HEK293 (cell line): ENCODE data around the gene ANKRD11.

Experiments used
- ELK4 ChIP-seq: IDR thresholded peaks from 2 replicates; pipeline ENCODE4 v1.6.1; 2011; ENCODE audit warnings: mild to moderate bottlenecking, low read depth, low read length, borderline replicate concordance
- FEZF1 ChIP-seq: fragments of 450-650 bp; formaldehyde crosslinking; IDR thresholded peaks from 2 replicates; pipeline ENCODE4 v1.5.1; 2016; ENCODE audit warnings: missing biosample characterization, missing genetic modification characterization
- GLIS1 ChIP-seq: fragments of 450-650 bp; formaldehyde crosslinking; IDR thresholded peaks from 2 replicates; pipeline ENCODE4 v1.5.1; 2016; ENCODE audit warnings: missing biosample characterization, missing genetic modification characterization
- HIC1 ChIP-seq: fragments of 450-650 bp; formaldehyde crosslinking; IDR thresholded peaks from 2 replicates; pipeline ENCODE4 v1.5.1; 2016; ENCODE audit warnings: missing biosample characterization, missing genetic modification characterization
- KLF8 ChIP-seq: fragments of 450-650 bp; formaldehyde crosslinking; IDR thresholded peaks from 2 replicates; pipeline ENCODE4 v1.5.1; 2016; ENCODE audit warnings: missing biosample characterization, missing genetic modification characterization
- MEIS1 ChIP-seq: sonication (generic); formaldehyde crosslinking; IDR thresholded peaks from 2 replicates; pipeline ENCODE4 v1.8.1; 2022; ENCODE audit warnings: missing genetic modification reagents, mild to moderate bottlenecking, borderline replicate concordance
- PRDM1 ChIP-seq: fragments of 450-650 bp; formaldehyde crosslinking; IDR thresholded peaks from 2 replicates; pipeline ENCODE4; 2016; ENCODE audit warnings: missing biosample characterization, missing genetic modification characterization
- PRDM10 ChIP-seq: fragments of 450-650 bp; formaldehyde crosslinking; IDR thresholded peaks from 2 replicates; pipeline ENCODE4 v1.5.1; 2016; ENCODE audit warnings: missing biosample characterization, missing genetic modification characterization
- RBAK ChIP-seq: fragments of 450-650 bp; formaldehyde crosslinking; IDR thresholded peaks from 2 replicates; pipeline ENCODE4 v1.5.1; 2016; ENCODE audit warnings: missing biosample characterization, missing genetic modification characterization
- ZBTB11 ChIP-seq: fragments of 450-650 bp; formaldehyde crosslinking; conservative IDR thresholded peaks from 2 replicates; pipeline ENCODE4 v1.5.1; 2016; ENCODE audit warnings: low read depth, missing biosample characterization, missing genetic modification characterization
- ZBTB20 ChIP-seq: fragments of 450-650 bp; formaldehyde crosslinking; IDR thresholded peaks from 2 replicates; pipeline ENCODE4 v1.5.1; 2016; ENCODE audit warnings: missing biosample characterization, missing genetic modification characterization
- ZNF121 ChIP-seq: fragments of 450-650 bp; formaldehyde crosslinking; IDR thresholded peaks from 2 replicates; pipeline ENCODE4 v1.5.1; 2016; ENCODE audit warnings: missing biosample characterization, missing genetic modification characterization
- ZNF133 ChIP-seq: fragments of 450-650 bp; formaldehyde crosslinking; IDR thresholded peaks from 2 replicates; pipeline ENCODE4 v1.5.1; 2016; ENCODE audit warnings: missing biosample characterization, missing genetic modification characterization
- ZNF146 ChIP-seq: fragments of 450-650 bp; formaldehyde crosslinking; IDR thresholded peaks from 2 replicates; pipeline ENCODE4 v1.5.1; 2016; ENCODE audit warnings: missing biosample characterization, missing genetic modification characterization
- ZNF169 ChIP-seq: fragments of 450-650 bp; formaldehyde crosslinking; IDR thresholded peaks from 2 replicates; pipeline ENCODE4 v1.5.1; 2016; ENCODE audit warnings: missing biosample characterization, missing genetic modification characterization
- ZNF214 ChIP-seq: fragments of 450-650 bp; formaldehyde crosslinking; IDR thresholded peaks from 2 replicates; pipeline ENCODE4 v1.5.1; 2017; ENCODE audit warnings: missing biosample characterization, mild to moderate bottlenecking, missing genetic modification characterization, borderline replicate concordance
- ZNF266 ChIP-seq: fragments of 450-650 bp; formaldehyde crosslinking; IDR thresholded peaks from 2 replicates; pipeline ENCODE4 v1.5.1; 2016; ENCODE audit warnings: missing biosample characterization, missing genetic modification characterization, low read depth
- ZNF37A ChIP-seq: fragments of 450-650 bp; IDR thresholded peaks from 2 replicates; pipeline ENCODE4 v1.5.1; 2018; ENCODE audit warnings: missing biosample characterization, missing genetic modification characterization
- ZNF416 ChIP-seq: fragments of 450-650 bp; formaldehyde crosslinking; IDR thresholded peaks from 2 replicates; pipeline ENCODE4 v1.5.1; 2016; ENCODE audit warnings: missing biosample characterization, missing genetic modification characterization
- ZNF510 ChIP-seq: fragments of 450-650 bp; formaldehyde crosslinking; IDR thresholded peaks from 2 replicates; pipeline ENCODE4 v1.5.1; 2018; ENCODE audit warnings: mild to moderate bottlenecking, missing genetic modification characterization, missing biosample characterization; ENCODE audit not compliant: insufficient replicate concordance
- ZNF514 ChIP-seq: fragments of 450-650 bp; formaldehyde crosslinking; IDR thresholded peaks from 2 replicates; pipeline ENCODE4 v1.5.1; 2016; ENCODE audit warnings: missing biosample characterization, missing genetic modification characterization
- ZNF623 ChIP-seq: fragments of 450-650 bp; formaldehyde crosslinking; IDR thresholded peaks from 2 replicates; pipeline ENCODE4 v1.5.1; 2016; ENCODE audit warnings: missing biosample characterization, missing genetic modification characterization
- ZNF660 ChIP-seq: fragments of 450-650 bp; IDR thresholded peaks from 2 replicates; pipeline ENCODE4 v1.5.1; 2018; ENCODE audit warnings: missing biosample characterization, mild to moderate bottlenecking, missing genetic modification characterization
- ZNF692 ChIP-seq: fragments of 450-650 bp; formaldehyde crosslinking; IDR thresholded peaks from 2 replicates; pipeline ENCODE4 v1.5.1; 2016; ENCODE audit warnings: missing biosample characterization, missing genetic modification characterization
- ZNF747 ChIP-seq: fragments of 450-650 bp; formaldehyde crosslinking; IDR thresholded peaks from 2 replicates; pipeline ENCODE4 v1.5.1; 2016; ENCODE audit warnings: missing biosample characterization, missing genetic modification characterization
- ZSCAN18 ChIP-seq: fragments of 450-650 bp; formaldehyde crosslinking; IDR thresholded peaks from 2 replicates; pipeline ENCODE4 v1.5.1; 2016; ENCODE audit warnings: missing biosample characterization, missing genetic modification characterization
- ZXDB ChIP-seq: fragments of 450-650 bp; formaldehyde crosslinking; IDR thresholded peaks from 2 replicates; pipeline ENCODE4 v1.5.1; 2016; ENCODE audit warnings: missing biosample characterization, missing genetic modification characterization

Gene ANKRD11

GRCh38 chr16:89473791-89474414 lies 16.5 kb downstream of the ANKRD11 start (continued):
- no peak for TF ChIP-seq ZSCAN18 (tag by site-specific recombination)
- TF ChIP-seq ZNF623 (tag by site-specific recombination), result 0 out of 2 replicates have a peak, but pooled peaks have one; percentile 24
- TF ChIP-seq ZNF266 (tag by site-specific recombination), result no peak
- TF ChIP-seq FEZF1 (tag by site-specific recombination), result 0 out of 2 replicates have a peak, but pooled peaks have one; percentile 8
- TF ChIP-seq ZNF510 (tag by site-specific recombination), result no peak
- no peak for TF ChIP-seq ZNF514
- 0 out of 2 replicates have a peak, but pooled peaks have one; percentile 28 for TF ChIP-seq ZBTB20 (tag by site-specific recombination)
- TF ChIP-seq ZNF37A, result no peak
- peak; percentile 19; the same call in 1 of the 2 replicates for TF ChIP-seq PRDM10
- no peak for TF ChIP-seq ZNF169 (tag by site-specific recombination)
- no peak for TF ChIP-seq ZNF747 (tag by site-specific recombination)
- 0 out of 2 replicates have a peak, but pooled peaks have one; percentile 34 for TF ChIP-seq HIC1 (tag by site-specific recombination)
- TF ChIP-seq ZXDB (tag by site-specific recombination), result no peak
- TF ChIP-seq ZNF214 (tag by site-specific recombination), result no peak
- TF ChIP-seq RBAK (tag by site-specific recombination), result peak; percentile 95
- TF ChIP-seq ZBTB11 (tag by site-specific recombination), result no peak
- peak; percentile 18; the same call in 1 of the 2 replicates for TF ChIP-seq ZNF692 (tag by site-specific recombination)
- no peak for TF ChIP-seq ZNF416 (tag by site-specific recombination)
- no peak for TF ChIP-seq ZNF133 (tag by site-specific recombination)
- TF ChIP-seq ZNF146, result no peak
- no peak for TF ChIP-seq ELK4
- no peak for TF ChIP-seq MEIS1 (CRISPR knock-in tag)
- TF ChIP-seq ZNF660 (tag by site-specific recombination), result no peak
- TF ChIP-seq GLIS1 (tag by site-specific recombination), result peak; percentile 85
- TF ChIP-seq ZNF121 (tag by site-specific recombination), result no peak
- TF ChIP-seq PRDM1 (tag by site-specific recombination), result peak; percentile 63; the same call in 1 of the 2 replicates
- TF ChIP-seq KLF8 (tag by site-specific recombination), result no peak
